Stimulated activated CD8-positive, alpha-beta memory T cell treated with anti-CD3 and anti-CD28 coated beads, Interleukin-15, amount 100 ng/mL, for 1 hour (primary cell): ENCODE data around the gene AFF3.

Source experiments
- DNase-seq: peaks from one replicate; pipeline ENCODE4 v3.0.0-alpha.2; 2020; ENCODE audit warnings: low read depth

Gene AFF3

GRCh38 chr2:99854236-99854852 is 288.0 kb downstream of the AFF3 start:
- no peak for DNase-seq

- DNase-seq = no peak
Measured at GRCh38 chr2:99852956-99853355, 289.4 kb downstream of the AFF3 start.

GRCh38 chr2:99852376-99852934 is 289.9 kb downstream of the AFF3 start:
- DNase-seq = no peak

GRCh38 chr2:99851811-99852210 is 290.6 kb downstream of the AFF3 start:
- DNase-seq = no peak

GRCh38 chr2:99851089-99851488 is 291.3 kb downstream of the AFF3 start:
- DNase-seq = no peak

GRCh38 chr2:99850084-99850710 is 292.2 kb downstream of the AFF3 start:
- DNase-seq = no peak

GRCh38 chr2:99846462-99847107 is 295.8 kb downstream of the AFF3 start:
- no peak for DNase-seq

- DNase-seq = no peak
Measured at GRCh38 chr2:99845296-99845695, 297.1 kb downstream of the AFF3 start.

- DNase-seq = no peak
Measured at GRCh38 chr2:99842451-99842850, 299.9 kb downstream of the AFF3 start.

GRCh38 chr2:99841749-99842148 is 300.6 kb downstream of the AFF3 start:
- no peak for DNase-seq

- DNase-seq = no peak
Measured at GRCh38 chr2:99840831-99841230, 301.6 kb downstream of the AFF3 start.

- no peak for DNase-seq
Measured at GRCh38 chr2:99836690-99837605, 305.4 kb downstream of the AFF3 start.

- no peak for DNase-seq
Measured at GRCh38 chr2:99834426-99834825, 308.0 kb downstream of the AFF3 start.

GRCh38 chr2:99833586-99834201 is 308.7 kb downstream of the AFF3 start:
- no peak for DNase-seq

- no peak for DNase-seq
Measured at GRCh38 chr2:99832926-99833325, 309.5 kb downstream of the AFF3 start.

GRCh38 chr2:99831772-99832171 is 310.6 kb downstream of the AFF3 start:
- no peak for DNase-seq

GRCh38 chr2:99827296-99827999 is 314.9 kb downstream of the AFF3 start:
- no peak for DNase-seq

- no peak for DNase-seq
Measured at GRCh38 chr2:99825630-99826029, 316.8 kb downstream of the AFF3 start.

GRCh38 chr2:99824758-99825157 is 317.6 kb downstream of the AFF3 start:
- no peak for DNase-seq

- no peak for DNase-seq
Measured at GRCh38 chr2:99822474-99823207, 319.7 kb downstream of the AFF3 start.
